ENCODE data around the gene DENND1A.

DNA sequence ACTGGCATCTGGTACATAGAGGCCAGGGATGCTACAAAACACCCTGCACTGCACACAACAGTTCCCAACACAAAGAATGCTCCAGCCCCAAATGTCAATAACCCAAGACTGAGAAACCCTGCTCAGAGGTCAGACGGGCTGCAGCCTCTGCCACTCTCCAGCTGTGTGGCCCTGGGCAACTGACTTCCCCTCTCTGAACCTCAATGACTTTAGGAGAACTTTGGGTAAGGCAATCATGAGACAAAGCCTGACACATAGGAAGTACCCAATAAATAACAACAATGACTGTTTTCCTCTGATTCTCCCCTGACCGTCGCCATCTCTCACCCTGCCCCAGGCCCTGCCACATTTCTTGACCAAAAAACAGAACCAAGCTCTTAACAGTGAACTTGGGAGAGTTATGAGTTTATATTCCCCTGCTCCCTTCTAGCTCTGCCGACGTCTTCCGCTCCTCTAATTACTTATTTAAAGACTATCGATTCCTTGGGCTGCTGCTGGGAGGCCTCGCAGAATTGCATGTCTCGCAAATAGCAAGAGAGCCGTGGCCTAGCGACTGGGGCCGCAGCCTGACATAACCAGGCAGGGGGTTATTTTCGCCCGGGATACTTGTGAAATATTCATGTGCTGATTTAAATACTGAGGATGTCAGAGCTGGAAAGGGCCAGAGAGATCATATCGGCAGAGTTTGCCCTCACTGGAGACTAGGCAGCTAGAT lies 598.4 kb downstream of the DENND1A start:
- TF ChIP-seq, protein P1, sequence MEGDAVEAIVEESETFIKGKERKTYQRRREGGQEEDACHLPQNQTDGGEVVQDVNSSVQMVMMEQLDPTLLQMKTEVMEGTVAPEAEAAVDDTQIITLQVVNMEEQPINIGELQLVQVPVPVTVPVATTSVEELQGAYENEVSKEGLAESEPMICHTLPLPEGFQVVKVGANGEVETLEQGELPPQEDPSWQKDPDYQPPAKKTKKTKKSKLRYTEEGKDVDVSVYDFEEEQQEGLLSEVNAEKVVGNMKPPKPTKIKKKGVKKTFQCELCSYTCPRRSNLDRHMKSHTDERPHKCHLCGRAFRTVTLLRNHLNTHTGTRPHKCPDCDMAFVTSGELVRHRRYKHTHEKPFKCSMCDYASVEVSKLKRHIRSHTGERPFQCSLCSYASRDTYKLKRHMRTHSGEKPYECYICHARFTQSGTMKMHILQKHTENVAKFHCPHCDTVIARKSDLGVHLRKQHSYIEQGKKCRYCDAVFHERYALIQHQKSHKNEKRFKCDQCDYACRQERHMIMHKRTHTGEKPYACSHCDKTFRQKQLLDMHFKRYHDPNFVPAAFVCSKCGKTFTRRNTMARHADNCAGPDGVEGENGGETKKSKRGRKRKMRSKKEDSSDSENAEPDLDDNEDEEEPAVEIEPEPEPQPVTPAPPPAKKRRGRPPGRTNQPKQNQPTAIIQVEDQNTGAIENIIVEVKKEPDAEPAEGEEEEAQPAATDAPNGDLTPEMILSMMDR (conservative IDR thresholded peaks at IDR 0.05; ENCODE audit: low read length) = no peak
- no peak for TF ChIP-seq EZH2phosphoT487 (IDR thresholded peaks at IDR 0.05; ENCODE audit: borderline replicate concordance)
